ENCODE results near the gene RPL18.
"Not testable (repeated sequence)": the region's sequence is repeated elsewhere in the genome, so short reads cannot be mapped to it uniquely, and the experiment has no call there.

RPL18 gene

GRCh38 chr19:48588670-48589401 is 30.1 kb downstream of the RPL18 start:
- peak; percentile 94 for DNase-seq (ENCODE audit: low read depth, low spot score)

- no peak for DNase-seq (ENCODE audit: low read depth, low spot score)
Measured at GRCh38 chr19:48587387-48587786, 31.6 kb downstream of the RPL18 start.

GRCh38 chr19:48582168-48582567 is 36.8 kb downstream of the RPL18 start:
- no peak for DNase-seq (ENCODE audit: low read depth, low spot score)

- peak; percentile 19 for DNase-seq (ENCODE audit: low read depth, low spot score)
Measured at GRCh38 chr19:48578891-48579290, 40.1 kb downstream of the RPL18 start.

- not testable (repeated sequence) for DNase-seq (ENCODE audit: low read depth, low spot score)
Measured at GRCh38 chr19:48577908-48578307, 41.1 kb downstream of the RPL18 start.

- DNase-seq (ENCODE audit: low read depth, low spot score) = no peak
Measured at GRCh38 chr19:48575931-48576622, 42.9 kb downstream of the RPL18 start.

GRCh38 chr19:48573163-48573505 is 45.8 kb downstream of the RPL18 start:
- peak; percentile 20 for DNase-seq (ENCODE audit: low read depth, low spot score)

GRCh38 chr19:48571378-48572162 is 47.4 kb downstream of the RPL18 start:
- DNase-seq (ENCODE audit: low read depth, low spot score) = no peak

- DNase-seq (ENCODE audit: low read depth, low spot score) = peak; percentile 60
Measured at GRCh38 chr19:48569814-48570213, 49.2 kb downstream of the RPL18 start.

- peak; percentile 96 for DNase-seq (ENCODE audit: low read depth, low spot score)
Measured at GRCh38 chr19:48568345-48568886, 50.6 kb downstream of the RPL18 start.

Data from astrocyte of the hippocampus (primary cell).